ENCODE data around the gene KRTAP4-7. TPM values are rescaled to one million over a fixed set of nuclear protein-coding genes. Genes with fewer than 3 reads are reported as not detected.

Gene KRTAP4-7
- total RNA-seq, 1 donor from 2014 or later = not detected

- Mint-ChIP-seq H3K36me3 (ENCODE audit: low read depth) (no peaks in the 10 kb centered on the region), H3K9me3 (ENCODE audit: low read depth) (peaks cover 9% of the 10 kb centered on the region), H3K27ac (ENCODE audit: unreplicated experiment) (no peak overlapping the region), H3K4me3 (ENCODE audit: unreplicated experiment) (no peak overlapping the region), H3K4me1 (ENCODE audit: low read depth) (peaks cover 19% of the 10 kb centered on the region), H3K27me3 (ENCODE audit: low read depth) (no peaks in the 10 kb centered on the region)
- no peak for TF ChIP-seq CTCF (IDR thresholded peaks at IDR 0.05)
- DNase-seq (ENCODE audit: low spot score) = no peak
Observed at GRCh38 chr17:41125064-41125463, 41.1 kb downstream of the KRTAP4-7 start.

GRCh38 chr17:41126412-41126811, 42.5 kb downstream of the KRTAP4-7 start:
- TF ChIP-seq CTCF (IDR thresholded peaks at IDR 0.05) = no peak
- H3K36me3 Mint-ChIP-seq (ENCODE audit: low read depth) = no peaks in the 10 kb centered on the region
- H3K27ac Mint-ChIP-seq (ENCODE audit: unreplicated experiment) = no peak overlapping the region
- no peak overlapping the region for H3K4me3 Mint-ChIP-seq (ENCODE audit: unreplicated experiment)
- H3K27me3 Mint-ChIP-seq (ENCODE audit: low read depth) = no peaks in the 10 kb centered on the region
- H3K9me3 Mint-ChIP-seq (ENCODE audit: low read depth) = peaks cover 9% of the 10 kb centered on the region
- peaks cover 15% of the 10 kb centered on the region for H3K4me1 Mint-ChIP-seq (ENCODE audit: low read depth)
- DNase-seq (ENCODE audit: low spot score) = no peak

- Mint-ChIP-seq H3K4me3 (ENCODE audit: unreplicated experiment) (no peak overlapping the region), H3K9me3 (ENCODE audit: low read depth) (peaks cover 9% of the 10 kb centered on the region), H3K36me3 (ENCODE audit: low read depth) (no peaks in the 10 kb centered on the region), H3K27ac (ENCODE audit: unreplicated experiment) (no peak overlapping the region), H3K27me3 (ENCODE audit: low read depth) (no peaks in the 10 kb centered on the region), H3K4me1 (ENCODE audit: low read depth) (peaks cover 20% of the 10 kb centered on the region)
- DNase-seq (ENCODE audit: low spot score) = no peak
- TF ChIP-seq CTCF (IDR thresholded peaks at IDR 0.05) = no peak
Observed at GRCh38 chr17:41127371-41127770, 43.4 kb downstream of the KRTAP4-7 start.

GRCh38 chr17:41131979-41132378, 48.0 kb downstream of the KRTAP4-7 start:
- no peak for TF ChIP-seq CTCF (IDR thresholded peaks at IDR 0.05)
- H3K4me1 Mint-ChIP-seq (ENCODE audit: low read depth) = peaks cover 13% of the 10 kb centered on the region
- H3K9me3 Mint-ChIP-seq (ENCODE audit: low read depth) = peaks cover 11% of the 10 kb centered on the region
- H3K36me3 Mint-ChIP-seq (ENCODE audit: low read depth) = no peaks in the 10 kb centered on the region
- H3K27me3 Mint-ChIP-seq (ENCODE audit: low read depth) = no peaks in the 10 kb centered on the region
- H3K27ac Mint-ChIP-seq (ENCODE audit: unreplicated experiment) = no peak overlapping the region
- DNase-seq (ENCODE audit: low spot score) = no peak
- no peak overlapping the region for H3K4me3 Mint-ChIP-seq (ENCODE audit: unreplicated experiment)

GRCh38 chr17:41133880-41134735, 50.2 kb downstream of the KRTAP4-7 start:
- no peak for DNase-seq (ENCODE audit: low spot score)
- Mint-ChIP-seq H3K27me3 (ENCODE audit: low read depth) (no peaks in the 10 kb centered on the region), H3K4me1 (ENCODE audit: low read depth) (peaks cover 13% of the 10 kb centered on the region), H3K27ac (ENCODE audit: unreplicated experiment) (peak overlapping the region; percentile 12), H3K36me3 (ENCODE audit: low read depth) (peaks cover 3% of the 10 kb centered on the region), H3K4me3 (ENCODE audit: unreplicated experiment) (no peak overlapping the region), H3K9me3 (ENCODE audit: low read depth) (peaks cover 19% of the 10 kb centered on the region)
- TF ChIP-seq CTCF (IDR thresholded peaks at IDR 0.05) = no peak

Other genes with a start within 250 kb of the KRTAP4-7 start
- not detected in 3 replicates for gene KRT12, start 216.9 kb upstream of the KRTAP4-7 start, total RNA-seq
- not detected in 3 replicates for gene KRT20, start 198.9 kb upstream of the KRTAP4-7 start, total RNA-seq
- gene KRT23, start 146.5 kb upstream of the KRTAP4-7 start, total RNA-seq = not detected in 3 replicates
- gene KRT39, start 117.2 kb upstream of the KRTAP4-7 start, total RNA-seq = not detected in 3 replicates
- not detected in 3 replicates for gene KRT40, start 99.8 kb upstream of the KRTAP4-7 start, total RNA-seq
- gene KRTAP3-3, start 90.0 kb upstream of the KRTAP4-7 start, total RNA-seq = not detected in 3 replicates
- not detected in 3 replicates for gene KRTAP3-2, start 84.2 kb upstream of the KRTAP4-7 start, total RNA-seq
- gene KRTAP3-1, start 75.0 kb upstream of the KRTAP4-7 start, total RNA-seq = not detected in 3 replicates
- not detected in 3 replicates for gene KRTAP1-5, start 56.9 kb upstream of the KRTAP4-7 start, total RNA-seq
- gene KRTAP1-4, start 54.0 kb upstream of the KRTAP4-7 start, total RNA-seq = not detected in 3 replicates
- gene KRTAP1-3, start 49.3 kb upstream of the KRTAP4-7 start, total RNA-seq = not detected in 3 replicates
- not detected in 3 replicates for gene KRTAP1-1, start 42.7 kb upstream of the KRTAP4-7 start, total RNA-seq
- not detected in 3 replicates for gene KRTAP2-1, start 36.8 kb upstream of the KRTAP4-7 start, total RNA-seq
- gene KRTAP2-2, start 28.9 kb upstream of the KRTAP4-7 start, total RNA-seq = not detected in 3 replicates
- gene KRTAP2-3, start 24.0 kb upstream of the KRTAP4-7 start, total RNA-seq = not detected in 3 replicates
- not detected in 3 replicates for gene KRTAP2-4, start 18.3 kb upstream of the KRTAP4-7 start, total RNA-seq
- gene KRTAP4-8, start 14.0 kb downstream of the KRTAP4-7 start, total RNA-seq = not detected in 3 replicates
- not detected in 3 replicates for gene KRTAP4-16, start 18.1 kb downstream of the KRTAP4-7 start, total RNA-seq
- gene KRTAP4-9, start 21.2 kb downstream of the KRTAP4-7 start, total RNA-seq = not detected in 3 replicates
- not detected in 3 replicates for gene KRTAP4-11, start 34.2 kb downstream of the KRTAP4-7 start, total RNA-seq
- gene KRTAP4-12, start 40.0 kb downstream of the KRTAP4-7 start, total RNA-seq = not detected in 3 replicates
- not detected in 3 replicates for gene KRTAP4-6, start 56.4 kb downstream of the KRTAP4-7 start, total RNA-seq
- not detected in 3 replicates for gene KRTAP4-5, start 65.7 kb downstream of the KRTAP4-7 start, total RNA-seq
- gene KRTAP4-4, start 76.6 kb downstream of the KRTAP4-7 start, total RNA-seq = not detected in 3 replicates
- not detected in 3 replicates for gene KRTAP4-3, start 84.1 kb downstream of the KRTAP4-7 start, total RNA-seq
- gene KRTAP4-2, start 94.1 kb downstream of the KRTAP4-7 start, total RNA-seq = not detected in 3 replicates
- not detected in 3 replicates for gene KRTAP4-1, start 100.8 kb downstream of the KRTAP4-7 start, total RNA-seq
- not detected in 3 replicates for gene KRTAP9-1, start 105.7 kb downstream of the KRTAP4-7 start, total RNA-seq
- gene KRTAP9-2, start 142.5 kb downstream of the KRTAP4-7 start, total RNA-seq = not detected in 3 replicates
- not detected in 3 replicates for gene KRTAP9-3, start 148.3 kb downstream of the KRTAP4-7 start, total RNA-seq
- gene KRTAP9-8, start 153.8 kb downstream of the KRTAP4-7 start, total RNA-seq = not detected in 3 replicates
- not detected in 3 replicates for gene KRTAP9-4, start 165.5 kb downstream of the KRTAP4-7 start, total RNA-seq
- gene KRTAP9-9, start 171.2 kb downstream of the KRTAP4-7 start, total RNA-seq = not detected in 3 replicates
- gene KRTAP9-6, start 181.2 kb downstream of the KRTAP4-7 start, total RNA-seq = not detected in 3 replicates
- not detected in 3 replicates for gene KRTAP9-7, start 191.5 kb downstream of the KRTAP4-7 start, total RNA-seq
- not detected in 3 replicates for gene KRTAP29-1, start 218.7 kb downstream of the KRTAP4-7 start, total RNA-seq
- not detected in 3 replicates for gene KRTAP16-1, start 225.2 kb downstream of the KRTAP4-7 start, total RNA-seq
- not detected in 3 replicates for gene KRTAP17-1, start 231.6 kb downstream of the KRTAP4-7 start, total RNA-seq

Data from chondrocyte (in vitro differentiated cells).